ENCODE data around the gene KCNAB1. TPM values are rescaled to one million over a fixed set of nuclear protein-coding genes. Genes with fewer than 3 reads are reported as not detected.

Gene KCNAB1
- total RNA-seq, 1 donor from 2014 or later: 3.9 TPM

- intact Hi-C loops (cut with DNase I): no loop called here
- no peak for DNase-seq (ENCODE audit: extremely low spot score in 2 of 2)
- Histone ChIP-seq H3K27me3 (no peaks in the 10 kb centered on the region), H3K36me3 (no peaks in the 10 kb centered on the region), H3K27ac (no peak overlapping the region), H3K4me3 (no peak overlapping the region), H3K4me1 (no peaks in the 10 kb centered on the region), H3K9me3 (no peaks in the 10 kb centered on the region)
- TF ChIP-seq POLR2AphosphoS5 (IDR thresholded peaks at IDR 0.05; ENCODE audit: insufficient read depth in 1 of 2, low read depth in 1 of 2): no peak
- TF ChIP-seq CTCF (IDR thresholded peaks at IDR 0.05): no peak
- no peak for TF ChIP-seq POLR2A (IDR thresholded peaks at IDR 0.05)
Observed at GRCh38 chr3:156298014-156298413, 177.6 kb downstream of the KCNAB1 start.

GRCh38 chr3:156298938-156299337 is 178.6 kb downstream of the KCNAB1 start:
- no peaks in the 10 kb centered on the region for H3K9me3 ChIP-seq
- no peaks in the 10 kb centered on the region for H3K4me1 ChIP-seq
- no peaks in the 10 kb centered on the region for H3K36me3 ChIP-seq
- H3K4me3 ChIP-seq: no peak overlapping the region
- no peak overlapping the region for H3K27ac ChIP-seq
- TF ChIP-seq POLR2AphosphoS5 (IDR thresholded peaks at IDR 0.05; ENCODE audit: insufficient read depth in 1 of 2, low read depth in 1 of 2) (no peak), POLR2A (IDR thresholded peaks at IDR 0.05) (no peak), CTCF (IDR thresholded peaks at IDR 0.05) (no peak)
- intact Hi-C loops (cut with DNase I): no loop called here
- H3K27me3 ChIP-seq: no peaks in the 10 kb centered on the region
- DNase-seq (ENCODE audit: extremely low spot score in 2 of 2): no peak

- Histone ChIP-seq H3K9me3 (no peaks in the 10 kb centered on the region), H3K36me3 (no peaks in the 10 kb centered on the region), H3K27me3 (no peaks in the 10 kb centered on the region), H3K4me3 (no peak overlapping the region), H3K27ac (no peak overlapping the region), H3K4me1 (no peaks in the 10 kb centered on the region)
- intact Hi-C loops (cut with DNase I): no loop called here
- TF ChIP-seq POLR2A (IDR thresholded peaks at IDR 0.05) (no peak), POLR2AphosphoS5 (IDR thresholded peaks at IDR 0.05; ENCODE audit: insufficient read depth in 1 of 2, low read depth in 1 of 2) (no peak), CTCF (IDR thresholded peaks at IDR 0.05) (no peak)
- no peak for DNase-seq (ENCODE audit: extremely low spot score in 2 of 2)
Observed at GRCh38 chr3:156299569-156299968, 179.2 kb downstream of the KCNAB1 start.

- Histone ChIP-seq H3K9me3 (no peaks in the 10 kb centered on the region), H3K4me3 (no peak overlapping the region), H3K36me3 (no peaks in the 10 kb centered on the region), H3K4me1 (no peaks in the 10 kb centered on the region), H3K27ac (no peak overlapping the region), H3K27me3 (no peaks in the 10 kb centered on the region)
- no peak for DNase-seq (ENCODE audit: extremely low spot score in 2 of 2)
- intact Hi-C loops (cut with DNase I): no loop called here
- TF ChIP-seq POLR2A (IDR thresholded peaks at IDR 0.05) (no peak), CTCF (IDR thresholded peaks at IDR 0.05) (no peak), POLR2AphosphoS5 (IDR thresholded peaks at IDR 0.05; ENCODE audit: insufficient read depth in 1 of 2, low read depth in 1 of 2) (no peak)
Observed at GRCh38 chr3:156300371-156300770, 180.0 kb downstream of the KCNAB1 start.

- H3K36me3 ChIP-seq: no peaks in the 10 kb centered on the region
- no peaks in the 10 kb centered on the region for H3K9me3 ChIP-seq
- no peak overlapping the region for H3K27ac ChIP-seq
- no peak for DNase-seq (ENCODE audit: extremely low spot score in 2 of 2)
- H3K4me3 ChIP-seq: no peak overlapping the region
- no peaks in the 10 kb centered on the region for H3K4me1 ChIP-seq
- intact Hi-C loops (cut with DNase I): no loop called here
- TF ChIP-seq POLR2AphosphoS5 (IDR thresholded peaks at IDR 0.05; ENCODE audit: insufficient read depth in 1 of 2, low read depth in 1 of 2) (no peak), POLR2A (IDR thresholded peaks at IDR 0.05) (no peak), CTCF (IDR thresholded peaks at IDR 0.05) (no peak)
- H3K27me3 ChIP-seq: no peaks in the 10 kb centered on the region
Observed at GRCh38 chr3:156300929-156301840, 180.8 kb downstream of the KCNAB1 start.
